ENCODE results near the gene PARM1. TPM values are rescaled to one million over a fixed set of nuclear protein-coding genes. Genes with fewer than 3 reads are reported as not detected.

Gene PARM1
- 78.0 TPM for total RNA-seq
- long read RNA-seq, full-length matches to known transcripts: 102 of 140 reads
- long read RNA-seq, partial matches to known transcripts: 31 of 140 reads
- long read RNA-seq, other reads (novel, unspliced or antisense): 7 of 140 reads

GRCh38 chr4:74932832-74933561, at the start of gene PARM1:
TSS of gene PARM1 (plus strand) at chr4:74933116. CDS start at chr4:74933328, 212 bp downstream.
- ATAC-seq: peak; percentile 97
- H3K4me3 ChIP-seq: peak within 1 kb of the TSS; percentile 65
- intact Hi-C loops (cut with DNase I): no loop called here
- peaks cover 10% of the 10 kb centered on the region for H3K4me1 ChIP-seq
- peak; percentile 53 for TF ChIP-seq CTCF (IDR thresholded peaks at IDR 0.05)
- H3K27ac ChIP-seq: peak within 1 kb of the TSS; percentile 81
- no peaks in the 10 kb centered on the region for H3K36me3 ChIP-seq
- DNase-seq: peak; percentile 96
- peaks cover 25% of the 10 kb centered on the region for H3K27me3 ChIP-seq
- H3K9me3 ChIP-seq: no peaks in the 10 kb centered on the region

GRCh38 chr4:74884266-74884665, 48.6 kb upstream of the PARM1 start:
- ATAC-seq: no peak
- no peaks in the 10 kb centered on the region for H3K4me1 ChIP-seq
- no peak overlapping the region for H3K27ac ChIP-seq
- H3K27me3 ChIP-seq: no peaks in the 10 kb centered on the region
- TF ChIP-seq CTCF (IDR thresholded peaks at IDR 0.05): no peak
- no peak overlapping the region for H3K4me3 ChIP-seq
- H3K9me3 ChIP-seq: no peaks in the 10 kb centered on the region
- intact Hi-C loops (cut with DNase I): no loop called here
- DNase-seq: no peak
- H3K36me3 ChIP-seq: no peaks in the 10 kb centered on the region

GRCh38 chr4:74886484-74886883, 46.4 kb upstream of the PARM1 start:
- no peak overlapping the region for H3K4me3 ChIP-seq
- H3K27me3 ChIP-seq: no peaks in the 10 kb centered on the region
- H3K9me3 ChIP-seq: no peaks in the 10 kb centered on the region
- H3K36me3 ChIP-seq: no peaks in the 10 kb centered on the region
- intact Hi-C loops (cut with DNase I): no loop called here
- no peaks in the 10 kb centered on the region for H3K4me1 ChIP-seq
- no peak for TF ChIP-seq CTCF (IDR thresholded peaks at IDR 0.05)
- no peak for ATAC-seq
- no peak for DNase-seq
- H3K27ac ChIP-seq: no peak overlapping the region

- no peak for DNase-seq
- no peaks in the 10 kb centered on the region for H3K4me1 ChIP-seq
- no peaks in the 10 kb centered on the region for H3K9me3 ChIP-seq
- intact Hi-C loops (cut with DNase I): no loop called here
- no peaks in the 10 kb centered on the region for H3K27me3 ChIP-seq
- TF ChIP-seq CTCF (IDR thresholded peaks at IDR 0.05): no peak
- ATAC-seq: no peak
- H3K4me3 ChIP-seq: no peak overlapping the region
- H3K36me3 ChIP-seq: no peaks in the 10 kb centered on the region
- no peak overlapping the region for H3K27ac ChIP-seq
These were observed 42.6 kb upstream of the PARM1 start for GRCh38 chr4:74890341-74890740.

GRCh38 chr4:74891037-74891436, 41.9 kb upstream of the PARM1 start:
- no peak for TF ChIP-seq CTCF (IDR thresholded peaks at IDR 0.05)
- H3K27ac ChIP-seq: no peak overlapping the region
- intact Hi-C loops (cut with DNase I): no loop called here
- H3K4me3 ChIP-seq: no peak overlapping the region
- no peaks in the 10 kb centered on the region for H3K36me3 ChIP-seq
- H3K4me1 ChIP-seq: no peaks in the 10 kb centered on the region
- ATAC-seq (no peak), DNase-seq (no peak)
- no peaks in the 10 kb centered on the region for H3K27me3 ChIP-seq
- H3K9me3 ChIP-seq: no peaks in the 10 kb centered on the region
